ENCODE measurements around the gene CASP9. TPM values are rescaled to one million over a fixed set of nuclear protein-coding genes. Genes with fewer than 3 reads are reported as not detected.

Gene CASP9
- polyA plus RNA-seq, 1 experiment, result 10.4 TPM

DNA sequence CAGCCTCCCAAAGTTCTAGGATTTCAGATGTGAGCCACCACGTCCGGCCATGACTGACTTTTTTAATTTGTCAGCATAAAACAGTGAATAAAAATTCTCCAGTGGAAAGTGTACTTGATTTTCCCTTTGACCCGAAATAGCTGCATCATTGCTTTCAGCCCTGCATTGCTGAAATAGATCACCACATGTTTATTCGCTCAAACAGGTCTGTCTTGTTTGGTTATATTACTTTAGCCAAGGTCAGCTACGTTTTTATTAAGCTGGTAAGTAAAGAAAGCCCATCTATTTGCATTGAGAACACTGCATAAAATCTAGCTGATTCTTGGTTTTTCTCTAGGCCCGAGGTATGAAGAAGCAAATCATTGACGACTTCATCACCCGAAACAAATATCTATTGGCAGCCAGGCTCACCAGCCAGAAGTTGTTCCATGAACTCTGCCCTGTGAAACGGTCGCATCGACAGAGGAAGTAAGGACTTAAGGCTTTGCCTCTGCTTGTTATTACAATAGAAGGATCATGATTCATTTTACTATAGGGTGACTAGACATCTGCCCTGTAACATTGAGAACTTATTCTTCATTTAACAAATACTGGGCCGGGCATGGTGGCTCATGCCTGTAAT, 35.3 kb upstream of the CASP9 start:
- H3K27me3 ChIP-seq (ENCODE audit: control insufficient read depth, insufficient read depth, low read length), result no peaks in the 10 kb centered on the region
- H3K9me3 ChIP-seq (ENCODE audit: control insufficient read depth, insufficient read depth, low read length), result no peaks in the 10 kb centered on the region
- TF ChIP-seq, protein P1, sequence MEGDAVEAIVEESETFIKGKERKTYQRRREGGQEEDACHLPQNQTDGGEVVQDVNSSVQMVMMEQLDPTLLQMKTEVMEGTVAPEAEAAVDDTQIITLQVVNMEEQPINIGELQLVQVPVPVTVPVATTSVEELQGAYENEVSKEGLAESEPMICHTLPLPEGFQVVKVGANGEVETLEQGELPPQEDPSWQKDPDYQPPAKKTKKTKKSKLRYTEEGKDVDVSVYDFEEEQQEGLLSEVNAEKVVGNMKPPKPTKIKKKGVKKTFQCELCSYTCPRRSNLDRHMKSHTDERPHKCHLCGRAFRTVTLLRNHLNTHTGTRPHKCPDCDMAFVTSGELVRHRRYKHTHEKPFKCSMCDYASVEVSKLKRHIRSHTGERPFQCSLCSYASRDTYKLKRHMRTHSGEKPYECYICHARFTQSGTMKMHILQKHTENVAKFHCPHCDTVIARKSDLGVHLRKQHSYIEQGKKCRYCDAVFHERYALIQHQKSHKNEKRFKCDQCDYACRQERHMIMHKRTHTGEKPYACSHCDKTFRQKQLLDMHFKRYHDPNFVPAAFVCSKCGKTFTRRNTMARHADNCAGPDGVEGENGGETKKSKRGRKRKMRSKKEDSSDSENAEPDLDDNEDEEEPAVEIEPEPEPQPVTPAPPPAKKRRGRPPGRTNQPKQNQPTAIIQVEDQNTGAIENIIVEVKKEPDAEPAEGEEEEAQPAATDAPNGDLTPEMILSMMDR (IDR thresholded peaks at IDR 0.05; ENCODE audit: low read depth, low read length), result no peak
- ChIA-PET POLR2A (no interaction called here), CTCF (no interaction called here)
- no peak overlapping the region for H3K27ac ChIP-seq (ENCODE audit: low read depth, low read length)
- no peak overlapping the region for H3K4me3 ChIP-seq (ENCODE audit: low read depth, low read length)
- DNase-seq (ENCODE audit: low read depth, low spot score), result no peak

DNA sequence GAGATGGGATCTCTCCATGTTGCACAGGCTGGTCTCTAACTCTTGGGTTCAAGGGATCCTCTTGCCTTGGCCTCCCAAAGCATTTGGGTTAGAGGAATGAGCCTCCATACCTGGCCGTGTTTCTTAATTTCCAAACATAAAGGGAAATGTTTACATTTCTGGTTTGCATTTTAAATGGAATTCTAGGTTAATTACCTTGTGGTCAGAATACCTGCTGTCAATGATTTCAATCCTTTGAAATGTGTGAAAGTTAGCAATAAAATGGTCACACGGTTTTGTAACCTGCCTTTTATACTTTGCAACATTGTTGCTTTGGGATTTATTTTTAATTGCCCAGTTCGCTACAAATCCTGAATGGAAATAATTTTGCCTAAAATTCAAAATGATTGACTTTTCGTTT, 34.5 kb upstream of the CASP9 start:
- DNase-seq (ENCODE audit: low read depth, low spot score), result no peak
- ChIA-PET CTCF (no interaction called here), POLR2A (no interaction called here)
- Histone ChIP-seq H3K27me3 (ENCODE audit: control insufficient read depth, insufficient read depth, low read length) (no peaks in the 10 kb centered on the region), H3K9me3 (ENCODE audit: control insufficient read depth, insufficient read depth, low read length) (no peaks in the 10 kb centered on the region), H3K4me3 (ENCODE audit: low read depth, low read length) (no peak overlapping the region), H3K27ac (ENCODE audit: low read depth, low read length) (no peak overlapping the region)
- TF ChIP-seq, protein P1 (IDR thresholded peaks at IDR 0.05; ENCODE audit: low read depth, low read length), result no peak

DNA sequence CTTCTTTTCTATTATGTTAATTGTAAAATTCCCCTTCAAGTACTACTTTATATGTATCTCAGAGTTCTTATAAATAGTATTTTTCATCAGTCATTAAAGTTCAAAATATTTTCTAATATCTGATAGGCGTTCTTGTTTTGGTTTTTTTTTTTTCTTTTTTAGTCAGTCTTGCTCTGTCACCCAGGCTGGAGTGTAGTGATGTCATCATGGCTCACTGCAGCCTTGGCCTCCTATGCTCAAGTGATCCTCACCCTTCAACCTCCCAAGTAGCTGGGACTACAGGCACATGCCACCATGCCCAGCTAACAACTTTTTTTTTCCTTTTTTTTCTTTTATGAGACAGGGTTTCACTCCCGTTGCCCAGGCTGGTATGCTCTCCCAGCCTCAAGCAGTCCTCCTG, 33.6 kb upstream of the CASP9 start:
- DNase-seq (ENCODE audit: low read depth, low spot score), result no peak
- H3K27me3 ChIP-seq (ENCODE audit: control insufficient read depth, insufficient read depth, low read length), result no peaks in the 10 kb centered on the region

DNA sequence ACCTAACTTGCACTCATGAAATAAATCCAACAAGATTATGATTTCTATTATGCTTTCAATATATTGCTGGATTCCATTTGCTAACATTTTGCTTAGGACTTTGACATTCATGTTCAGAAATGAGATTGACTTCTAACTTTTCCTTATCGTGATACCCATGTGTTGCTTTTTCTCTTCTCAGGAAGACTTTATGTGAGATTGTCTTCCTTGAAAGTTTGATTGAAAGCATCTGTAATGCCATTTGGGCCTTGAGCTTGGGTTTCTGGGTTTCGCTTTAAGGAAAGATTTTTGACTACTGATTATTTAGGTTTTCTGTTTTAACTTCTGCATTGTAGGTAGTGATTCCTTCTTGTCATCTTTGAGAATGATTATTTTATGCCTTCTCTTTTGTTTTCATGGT, 33.0 kb upstream of the CASP9 start:
- Histone ChIP-seq H3K9me3 (ENCODE audit: control insufficient read depth, insufficient read depth, low read length) (no peaks in the 10 kb centered on the region), H3K27me3 (ENCODE audit: control insufficient read depth, insufficient read depth, low read length) (no peaks in the 10 kb centered on the region), H3K27ac (ENCODE audit: low read depth, low read length) (no peak overlapping the region), H3K4me3 (ENCODE audit: low read depth, low read length) (no peak overlapping the region)
- TF ChIP-seq, protein P1 (IDR thresholded peaks at IDR 0.05; ENCODE audit: low read depth, low read length), result no peak
- ChIA-PET POLR2A (no interaction called here), CTCF (no interaction called here)
- no peak for DNase-seq (ENCODE audit: low read depth, low spot score)

More for the DNA sequence above, 33.6 kb upstream of the CASP9 start:
- Histone ChIP-seq H3K4me3 (ENCODE audit: low read depth, low read length) (no peak overlapping the region), H3K9me3 (ENCODE audit: control insufficient read depth, insufficient read depth, low read length) (no peaks in the 10 kb centered on the region), H3K27ac (ENCODE audit: low read depth, low read length) (no peak overlapping the region)
- TF ChIP-seq, protein P1 (IDR thresholded peaks at IDR 0.05; ENCODE audit: low read depth, low read length), result no peak
- CTCF ChIA-PET, result no interaction called here
- POLR2A ChIA-PET, result interaction anchor here (0.7 kb wide), 1 partner anchor 649 kb away, joined by 6 read pairs; no protein-coding TSS in a partner anchor

DNA sequence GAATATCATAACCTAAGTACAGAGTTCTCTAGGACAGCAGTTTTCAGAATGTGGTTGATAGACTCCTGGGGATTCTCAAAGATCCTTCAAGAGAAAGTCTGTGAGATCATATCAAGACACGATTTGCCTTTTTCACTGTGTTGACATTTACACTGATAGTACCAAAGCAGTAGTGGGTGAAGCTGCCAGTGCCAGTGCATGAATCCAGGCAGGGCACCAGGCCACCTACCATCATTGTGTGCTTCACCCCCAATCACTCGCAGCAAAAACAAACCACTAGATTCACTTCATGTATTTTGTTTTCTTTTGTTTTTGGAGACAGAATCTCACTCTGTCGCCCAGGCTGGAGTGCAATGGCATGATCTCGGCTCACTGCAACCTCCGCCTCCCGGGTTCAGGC, 26.6 kb upstream of the CASP9 start:
- H3K4me3 ChIP-seq (ENCODE audit: low read depth, low read length), result no peak overlapping the region
- ChIA-PET POLR2A (no interaction called here), CTCF (no interaction called here)
- TF ChIP-seq, protein P1 (IDR thresholded peaks at IDR 0.05; ENCODE audit: low read depth, low read length), result no peak
- H3K27me3 ChIP-seq (ENCODE audit: control insufficient read depth, insufficient read depth, low read length), result no peaks in the 10 kb centered on the region
- H3K27ac ChIP-seq (ENCODE audit: low read depth, low read length), result no peak overlapping the region
- H3K9me3 ChIP-seq (ENCODE audit: control insufficient read depth, insufficient read depth, low read length), result no peaks in the 10 kb centered on the region
- DNase-seq (ENCODE audit: low read depth, low spot score), result no peak
